GM21717 (cell line): ENCODE measurements around the gene IZUMO4.

Experiments
- ATAC-seq: cut with Tn5 transposase; IDR thresholded peaks from one replicate; pipeline ENCODE4 v1.9.1; 2021; ENCODE audit warnings: mild to moderate bottlenecking, moderate library complexity; ENCODE audit not compliant: unreplicated experiment

IZUMO4 gene

GRCh38 chr19:2096480-2097202 is at the start of gene IZUMO4:
Gene IZUMO4 (plus strand): TSS chr19:2096915. CDS start chr19:2096946, 31 bp downstream.
- ATAC-seq, result peak; percentile 51

- no peak for ATAC-seq
These were observed 49.7 kb upstream of the IZUMO4 start for GRCh38 chr19:2047076-2047448.

- ATAC-seq, result no peak
These were observed 49.1 kb upstream of the IZUMO4 start for GRCh38 chr19:2047449-2048103.

- ATAC-seq, result no peak
These were observed 48.4 kb upstream of the IZUMO4 start for GRCh38 chr19:2048104-2048958.

GRCh38 chr19:2048959-2049740 is 47.6 kb upstream of the IZUMO4 start:
- no peak for ATAC-seq

- ATAC-seq, result no peak
These were observed 46.9 kb upstream of the IZUMO4 start for GRCh38 chr19:2049741-2050348.

- ATAC-seq, result peak; percentile 10
These were observed 46.2 kb upstream of the IZUMO4 start for GRCh38 chr19:2050349-2050990.

GRCh38 chr19:2050991-2051772 is 45.5 kb upstream of the IZUMO4 start, which contains the start of gene MKNK2:
Gene MKNK2 (minus strand): TSS chr19:2051244. CDS start chr19:2050851, 393 bp downstream.
- peak; percentile 29 for ATAC-seq

GRCh38 chr19:2051773-2052704 is 44.7 kb upstream of the IZUMO4 start:
- no peak for ATAC-seq

GRCh38 chr19:2053601-2054389 is 42.9 kb upstream of the IZUMO4 start:
- no peak for ATAC-seq

GRCh38 chr19:2054763-2055162 is 42.0 kb upstream of the IZUMO4 start:
- ATAC-seq, result no peak

GRCh38 chr19:2055931-2056836 is 40.5 kb upstream of the IZUMO4 start:
- no peak for ATAC-seq

- no peak for ATAC-seq
These were observed 39.9 kb upstream of the IZUMO4 start for GRCh38 chr19:2056837-2057192.

- no peak for ATAC-seq
These were observed 38.9 kb upstream of the IZUMO4 start for GRCh38 chr19:2057484-2058469.
